Body of pancreas (tissue), 4 donors: ENCODE data around the gene ZFYVE9. TPM values are rescaled to one million over a fixed set of nuclear protein-coding genes. Genes with fewer than 3 reads are reported as not detected.

Source experiments
- ATAC-seq: fragments of 150-250 bp; one replicate; pipeline ENCODE4 v1.9.1; 2016
- DNase-seq, 4 donors: peaks; one replicate each; pipeline ENCODE4 v3.0.0-alpha.2; 2019
- H3K27ac ChIP-seq, 4 donors: fragments of 200-600 bp; sonication (generic); 1 replicate in 3 of 4; 2 replicates in 1 of 4; pipeline versions ENCODE4 v1.5.1 to v1.6.1; 2016 to 2019; ENCODE audit warnings: mild to moderate bottlenecking in 1 of 4, mixed read lengths in 1 of 4, moderate library complexity in 1 of 4
- H3K27me3 ChIP-seq, 2 donors: fragments of 200-600 bp; sonication (generic); one replicate each; pipeline ENCODE4 v1.6.0; 2016; ENCODE audit warnings: mild to moderate bottlenecking in 1 of 2
- H3K36me3 ChIP-seq, 2 donors: fragments of 200-600 bp; sonication (generic); replicated peaks in 1 of 2; 2 replicates each; pipeline ENCODE4 v1.5.1; 2016; ENCODE audit warnings: low read depth in 2 of 2; ENCODE audit not compliant: insufficient read depth in 1 of 2
- H3K4me1 ChIP-seq: fragments of 200-600 bp; sonication (generic); one replicate; pipeline ENCODE4 v1.6.0; 2016
- H3K4me3 ChIP-seq, 2 donors: fragments of 200-600 bp; sonication (generic); 1 replicate in 1 of 2; 2 replicates in 1 of 2; pipeline ENCODE4 v1.5.1; 2016 to 2019
- H3K9me3 ChIP-seq, 3 donors: fragments of 200-600 bp; sonication (generic); 1 replicate in 2 of 3; 2 replicates in 1 of 3; pipeline ENCODE4 v1.5.1; 2016
- POLR2A ChIP-seq, 3 donors: fragments of 450-650 bp; IDR thresholded peaks; one replicate each; pipeline ENCODE4 v1.6.1; 2016; ENCODE audit warnings: antibody characterized with exemption in 3 of 3, mild to moderate bottlenecking in 2 of 3
- WGBS, 2 donors: methylation state at CpG; one replicate each; pipeline ENCODE4 v1.1.5; 2017; 5-methylcytosine and 5-hydroxymethylcytosine counted together
- intact Hi-C: fragments of 100-400 bp; cut with DNase I; formaldehyde crosslinking; loops from one replicate; pipeline ENCODE4 v1.15.1; 2023
- total RNA-seq, 2 donors: library from RNA; depleted of rRNA; stranded (reverse); fragments of >200 nt; gene quantifications; one replicate each; pipeline ENCODE4 v1.1.0, GENCODE V29; 2016
- TF ChIP-seq, protein P1 (sequence below), 7 experiments: fragments of 450-650 bp in 4 of 7; fragments of 200-600 bp in 3 of 7; sonication (generic) in 3 of 7; IDR thresholded peaks; one replicate each; pipeline ENCODE4 v1.5.1; 2016 to 2019; ENCODE audit warnings: antibody characterized with exemption in 7 of 7

Gene ZFYVE9
- total RNA-seq, 2 donors from 2014 or later: 21.5 to 23.4 TPM

DNA sequence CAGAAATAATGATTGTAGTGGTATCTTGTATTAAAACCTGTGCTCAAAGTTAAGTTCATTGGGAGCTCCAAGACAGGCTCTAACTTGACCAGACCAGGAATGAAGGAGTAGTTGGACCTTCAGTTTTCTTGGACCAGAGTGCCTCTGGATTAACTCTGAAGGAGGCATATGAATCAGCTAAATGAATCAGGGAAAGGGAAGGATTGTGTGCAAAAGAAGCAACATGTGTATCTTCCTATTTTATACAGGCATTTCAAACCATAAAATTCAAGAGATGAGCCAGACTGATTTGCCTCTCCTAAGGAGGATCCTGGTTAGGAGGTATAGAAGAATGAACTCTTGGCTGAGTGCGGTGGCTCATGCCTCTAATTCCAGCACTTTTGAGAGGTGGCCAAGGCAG is 152.7 kb downstream of the ZFYVE9 start:
- TF ChIP-seq, protein P1, sequence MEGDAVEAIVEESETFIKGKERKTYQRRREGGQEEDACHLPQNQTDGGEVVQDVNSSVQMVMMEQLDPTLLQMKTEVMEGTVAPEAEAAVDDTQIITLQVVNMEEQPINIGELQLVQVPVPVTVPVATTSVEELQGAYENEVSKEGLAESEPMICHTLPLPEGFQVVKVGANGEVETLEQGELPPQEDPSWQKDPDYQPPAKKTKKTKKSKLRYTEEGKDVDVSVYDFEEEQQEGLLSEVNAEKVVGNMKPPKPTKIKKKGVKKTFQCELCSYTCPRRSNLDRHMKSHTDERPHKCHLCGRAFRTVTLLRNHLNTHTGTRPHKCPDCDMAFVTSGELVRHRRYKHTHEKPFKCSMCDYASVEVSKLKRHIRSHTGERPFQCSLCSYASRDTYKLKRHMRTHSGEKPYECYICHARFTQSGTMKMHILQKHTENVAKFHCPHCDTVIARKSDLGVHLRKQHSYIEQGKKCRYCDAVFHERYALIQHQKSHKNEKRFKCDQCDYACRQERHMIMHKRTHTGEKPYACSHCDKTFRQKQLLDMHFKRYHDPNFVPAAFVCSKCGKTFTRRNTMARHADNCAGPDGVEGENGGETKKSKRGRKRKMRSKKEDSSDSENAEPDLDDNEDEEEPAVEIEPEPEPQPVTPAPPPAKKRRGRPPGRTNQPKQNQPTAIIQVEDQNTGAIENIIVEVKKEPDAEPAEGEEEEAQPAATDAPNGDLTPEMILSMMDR (IDR thresholded peaks at IDR 0.05): no peak
- TF ChIP-seq POLR2A (IDR thresholded peaks at IDR 0.05): no peak
- ATAC-seq (no peak), DNase-seq (no peak)
- intact Hi-C loops: loop anchor here (10.0 kb wide), 1 partner anchor 170 kb away; no protein-coding TSS in a partner anchor
- Histone ChIP-seq H3K27me3 (no peaks in the 10 kb centered on the region), H3K27ac (no peak overlapping the region), H3K4me1 (no peaks in the 10 kb centered on the region), H3K36me3 (no peaks in the 10 kb centered on the region), H3K4me3 (no peak overlapping the region), H3K9me3 (no peaks in the 10 kb centered on the region)
- 95 to 100% methylated on average over 1 of the region's 1 CpG for WGBS, 2 donors

DNA sequence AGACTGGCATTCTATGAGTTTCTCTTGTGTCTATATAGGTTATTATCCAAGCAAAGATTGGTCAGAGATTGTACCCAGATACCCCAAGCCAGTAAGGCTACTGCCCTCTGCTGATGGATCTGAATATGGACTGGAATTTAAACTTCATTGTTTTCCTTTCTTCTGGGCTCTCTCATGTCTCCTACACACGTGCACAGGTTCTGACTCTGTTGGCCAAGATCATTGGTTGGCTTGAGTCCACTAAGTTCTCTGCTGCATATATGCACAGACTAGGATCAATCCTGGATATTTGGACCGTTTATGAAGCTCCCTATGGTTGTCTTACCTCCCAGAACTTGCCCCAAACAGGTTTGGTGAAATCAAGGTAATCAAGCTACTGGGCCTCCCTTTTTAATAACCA is 154.5 kb downstream of the ZFYVE9 start:
- H3K4me1 ChIP-seq: no peaks in the 10 kb centered on the region
- peak overlapping the region in 1 of 4 donors; percentile 15 for H3K27ac ChIP-seq
- 3 to 6% methylated on average over 2 of the region's 2 CpGs for WGBS, 2 donors
- no peaks in the 10 kb centered on the region for H3K36me3 ChIP-seq
- no peaks in the 10 kb centered on the region for H3K9me3 ChIP-seq
- no peak overlapping the region for H3K4me3 ChIP-seq
- peak in 2 of 4 donors; percentile 14 to 26 for DNase-seq
- intact Hi-C loops: loop anchor here (10.0 kb wide), 1 partner anchor 172 kb away; no protein-coding TSS in a partner anchor
- no peaks in the 10 kb centered on the region for H3K27me3 ChIP-seq
- TF ChIP-seq, protein P1 (IDR thresholded peaks at IDR 0.05): peak; percentile 29 to 74 (median 63)
- no peak for TF ChIP-seq POLR2A (IDR thresholded peaks at IDR 0.05)
- ATAC-seq: peak; percentile 75

DNA sequence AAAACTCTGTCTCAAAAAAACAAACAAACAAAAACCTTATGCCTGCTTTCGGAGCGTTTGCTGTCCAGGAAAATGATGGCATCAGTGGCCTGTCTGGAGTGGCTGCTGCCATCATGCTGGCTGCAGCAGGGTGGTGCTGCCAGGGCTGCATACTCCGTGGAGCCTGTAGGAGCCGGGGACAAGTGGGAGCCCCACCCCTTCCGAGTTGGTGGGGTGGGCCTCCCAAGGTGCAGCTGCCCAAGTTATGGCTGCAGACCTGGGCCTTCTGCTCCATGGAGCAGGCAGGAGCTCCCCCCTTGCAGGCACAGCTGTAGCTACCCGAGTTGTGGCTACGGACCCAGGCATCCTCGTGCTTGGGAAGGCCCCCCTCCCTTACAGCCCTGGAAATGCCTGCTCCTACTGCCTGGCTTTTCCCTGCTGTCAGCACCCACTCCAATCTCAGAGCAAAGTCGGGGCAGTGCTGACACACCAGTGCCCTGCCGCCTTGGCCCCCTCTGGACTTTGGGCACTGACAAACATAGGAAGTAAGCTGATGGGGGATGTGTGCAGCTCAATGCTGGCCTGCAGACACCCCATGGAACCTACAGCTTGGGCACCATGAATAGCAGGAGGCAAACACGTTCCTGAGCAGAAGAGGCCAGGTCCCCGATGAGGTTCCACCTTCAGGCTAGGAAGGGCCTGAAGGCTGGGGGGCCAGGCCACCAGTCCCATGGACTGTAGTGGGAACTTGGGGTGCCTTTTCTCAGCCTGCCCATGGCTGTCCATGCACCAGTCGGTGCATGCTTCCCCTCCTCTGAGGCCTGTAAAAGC is 163.7 kb downstream of the ZFYVE9 start:
- peaks cover 0 to 4% of the 10 kb centered on the region in 2 donors for H3K36me3 ChIP-seq
- no peaks in the 10 kb centered on the region for H3K4me1 ChIP-seq
- no peak for ATAC-seq
- no peaks in the 10 kb centered on the region for H3K9me3 ChIP-seq
- no peak overlapping the region for H3K27ac ChIP-seq
- H3K27me3 ChIP-seq: no peaks in the 10 kb centered on the region
- no peak for DNase-seq
- 86 to 89% methylated on average over 5 to 13 of the region's 13 CpGs for WGBS, 2 donors
- TF ChIP-seq, protein P1 (IDR thresholded peaks at IDR 0.05): no peak
- no peak for TF ChIP-seq POLR2A (IDR thresholded peaks at IDR 0.05)
- intact Hi-C loops: no loop called here
- no peak overlapping the region for H3K4me3 ChIP-seq

DNA sequence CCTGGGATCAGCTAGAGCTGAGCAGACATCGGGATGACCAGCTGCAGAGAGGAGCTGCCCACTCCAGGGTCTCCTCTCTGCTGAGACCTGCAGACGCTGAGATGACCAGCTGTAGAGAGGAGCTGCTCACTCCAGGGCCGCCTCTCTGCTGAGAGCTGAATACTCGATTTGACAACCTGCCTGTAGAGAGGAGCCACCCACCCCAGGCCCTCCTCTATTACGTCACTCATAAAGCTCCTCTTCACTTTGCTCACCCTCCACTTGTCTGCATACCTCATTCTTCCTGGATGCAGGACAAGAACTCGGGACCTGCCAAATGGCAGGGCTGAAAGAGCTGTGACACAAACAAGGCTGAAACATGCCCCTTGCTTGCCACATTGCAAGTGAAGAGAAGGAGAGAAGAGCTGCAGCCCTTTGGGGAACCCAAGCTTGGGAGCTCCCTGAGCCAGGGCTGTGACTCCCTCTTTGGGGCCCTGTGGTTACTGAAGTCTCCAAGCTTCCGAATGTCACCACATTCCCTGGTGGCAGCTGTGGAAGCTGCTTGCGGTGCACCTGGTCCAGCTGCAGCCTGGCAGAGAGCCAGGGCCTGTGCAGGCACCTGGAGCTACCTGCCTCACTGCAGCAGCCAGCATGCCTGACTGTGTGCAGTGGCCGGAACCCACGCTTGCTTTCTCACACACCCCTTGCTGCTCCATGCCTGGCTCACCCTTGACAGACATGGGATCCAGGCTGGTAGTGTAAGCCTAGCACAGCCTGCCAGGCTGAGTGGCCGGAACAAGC is 164.5 kb downstream of the ZFYVE9 start:
- Histone ChIP-seq H3K9me3 (no peaks in the 10 kb centered on the region), H3K27ac (no peak overlapping the region), H3K27me3 (no peaks in the 10 kb centered on the region), H3K4me1 (no peaks in the 10 kb centered on the region), H3K4me3 (no peak overlapping the region), H3K36me3 (peaks cover 0 to 5% of the 10 kb centered on the region in 2 donors)
- DNase-seq (peak; percentile 7 to 61 (median 28)), ATAC-seq (no peak)
- intact Hi-C loops: no loop called here
- no peak for TF ChIP-seq POLR2A (IDR thresholded peaks at IDR 0.05)
- TF ChIP-seq, protein P1 (IDR thresholded peaks at IDR 0.05): peak in 1 of 7 experiments; percentile 4
- 77 to 87% methylated on average over 7 to 11 of the region's 11 CpGs for WGBS, 2 donors
